PC-9 (cell line): ENCODE measurements around the gene PATJ.

Experiments used
- CTCF ChIP-seq: fragments of 200-600 bp; sonication (generic); conservative IDR thresholded peaks from 2 replicates; pipeline ENCODE4 v1.6.1; 2017; ENCODE audit warnings: mixed run types, antibody characterized with exemption, mild to moderate bottlenecking, moderate library complexity
- EZH2 ChIP-seq: fragments of 200-600 bp; sonication (generic); IDR thresholded peaks from 2 replicates; pipeline ENCODE4 v1.8.0; 2017; ENCODE audit warnings: antibody characterized with exemption, low read depth

- no peak for TF ChIP-seq CTCF
- no peak for TF ChIP-seq EZH2
These were observed 4.5 kb downstream of the PATJ start for GRCh38 chr1:61746813-61747212.
